SIG-M5 treated with dmso at 0.1 percent for 504 hours (cell line): Measurements from ENCODE around the gene PTPN14.
A peak's percentile ranks its signal among the peaks of the same experiment; 100 is the strongest.
"Not testable (repeated sequence)": the region's sequence is repeated elsewhere in the genome, so short reads cannot be mapped to it uniquely, and the experiment has no call there.

Experiments used
- DNase-seq: peaks from one replicate; lab custom pipeline; 2025; ENCODE audit not compliant: unreplicated experiment; lab: John Stamatoyannopoulos, UW

The PTPN14 gene

DNA sequence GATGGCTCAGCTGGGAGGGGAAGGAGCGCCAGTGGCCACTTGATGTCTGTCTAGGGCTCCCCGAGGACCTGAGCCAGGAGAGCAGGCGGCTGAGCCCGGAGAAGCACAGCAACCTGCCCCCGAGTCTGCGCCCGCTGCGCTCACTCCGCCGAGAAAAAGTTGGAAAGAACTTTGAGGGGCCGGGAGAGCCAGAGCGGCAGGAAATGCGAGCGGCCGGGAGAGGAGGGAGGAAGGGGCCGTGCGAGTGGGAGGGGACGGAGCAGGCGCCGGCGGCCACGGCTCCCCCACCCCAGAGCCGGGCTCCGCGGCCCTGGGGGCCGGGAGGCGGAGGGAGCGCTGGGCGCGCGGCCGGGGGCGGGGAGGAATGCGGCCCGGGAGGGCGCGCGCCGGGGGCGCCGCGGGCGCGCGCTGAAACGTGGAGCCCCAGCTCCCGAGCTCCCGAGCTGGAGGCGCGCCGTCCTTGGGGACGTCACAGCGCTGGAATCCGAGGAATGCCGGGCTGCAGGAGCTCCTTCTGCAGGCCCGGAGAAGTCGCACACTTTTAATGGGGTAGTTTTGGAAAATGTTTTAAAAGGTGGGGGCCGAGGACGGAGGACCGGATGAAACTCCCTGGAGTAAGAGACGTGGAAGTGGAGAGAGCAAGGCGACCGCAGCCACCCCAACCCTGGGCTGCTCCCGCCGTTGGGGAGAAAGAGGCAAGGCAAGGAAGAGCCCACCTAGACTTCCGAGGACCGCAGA lies at the start of gene PTPN14:
Gene PTPN14 (minus strand): TSS at position 167 of the 738 bp plus-strand sequence. CDS start 86,799 bp downstream, outside the sequence.
- peak; percentile 16 for DNase-seq

DNA sequence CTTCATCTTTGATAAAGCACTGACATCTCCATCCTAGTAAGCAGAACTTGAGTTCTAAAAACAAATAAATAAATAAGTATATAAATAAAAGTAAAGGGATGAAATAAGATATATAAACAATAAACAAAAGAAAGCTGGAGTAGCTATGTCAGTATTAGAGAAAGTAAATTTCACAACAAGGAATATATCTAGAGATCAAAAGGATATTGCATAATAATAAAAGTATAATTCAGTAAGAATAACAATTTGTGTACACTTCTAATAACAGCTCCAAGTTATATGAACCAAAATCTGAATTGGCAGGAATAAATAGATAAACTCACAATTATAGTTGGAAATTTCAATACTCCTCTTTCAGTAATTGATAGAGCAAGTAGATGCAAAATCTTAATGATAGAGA lies 41.8 kb upstream of the PTPN14 start:
- no peak for DNase-seq

DNA sequence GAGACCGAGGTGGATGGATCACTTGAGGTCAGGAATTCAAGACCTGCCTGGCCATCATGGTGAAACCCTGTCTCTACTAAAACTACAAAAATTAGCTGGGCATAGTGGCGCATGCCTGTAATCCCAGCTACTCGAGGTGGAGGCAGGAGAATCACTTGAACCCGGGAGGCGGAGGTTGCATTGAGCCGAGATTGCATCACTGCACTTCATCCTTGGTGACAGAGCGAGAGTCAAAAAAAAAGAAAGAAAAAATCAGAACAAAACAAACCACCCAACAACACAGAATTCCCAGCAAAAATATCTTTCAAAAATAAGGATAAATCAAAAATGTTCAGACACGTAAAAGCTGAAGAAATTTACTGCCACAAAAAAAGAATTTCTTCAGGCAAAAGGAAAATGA lies 40.5 kb upstream of the PTPN14 start:
- DNase-seq = not testable (repeated sequence)

DNA sequence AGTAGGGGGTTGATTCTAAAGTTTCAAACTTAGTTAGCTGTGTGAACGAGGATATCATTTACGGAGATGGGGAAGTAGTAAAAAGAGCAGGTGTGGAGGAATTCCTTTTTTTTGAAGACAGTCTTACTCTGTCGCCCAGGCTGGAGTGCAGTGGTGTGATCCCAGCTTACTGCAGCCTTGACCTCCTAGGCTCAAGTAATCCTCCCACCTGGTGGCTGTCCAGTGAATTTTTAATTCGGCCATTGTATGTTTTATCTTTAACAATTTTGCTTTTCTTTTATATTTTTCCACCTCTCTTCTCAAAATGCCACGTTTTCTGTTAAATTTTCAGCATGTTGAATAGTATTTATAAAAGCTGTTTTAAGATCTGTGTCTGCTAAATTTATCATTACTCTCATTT lies 39.3 kb upstream of the PTPN14 start:
- DNase-seq = no peak

DNA sequence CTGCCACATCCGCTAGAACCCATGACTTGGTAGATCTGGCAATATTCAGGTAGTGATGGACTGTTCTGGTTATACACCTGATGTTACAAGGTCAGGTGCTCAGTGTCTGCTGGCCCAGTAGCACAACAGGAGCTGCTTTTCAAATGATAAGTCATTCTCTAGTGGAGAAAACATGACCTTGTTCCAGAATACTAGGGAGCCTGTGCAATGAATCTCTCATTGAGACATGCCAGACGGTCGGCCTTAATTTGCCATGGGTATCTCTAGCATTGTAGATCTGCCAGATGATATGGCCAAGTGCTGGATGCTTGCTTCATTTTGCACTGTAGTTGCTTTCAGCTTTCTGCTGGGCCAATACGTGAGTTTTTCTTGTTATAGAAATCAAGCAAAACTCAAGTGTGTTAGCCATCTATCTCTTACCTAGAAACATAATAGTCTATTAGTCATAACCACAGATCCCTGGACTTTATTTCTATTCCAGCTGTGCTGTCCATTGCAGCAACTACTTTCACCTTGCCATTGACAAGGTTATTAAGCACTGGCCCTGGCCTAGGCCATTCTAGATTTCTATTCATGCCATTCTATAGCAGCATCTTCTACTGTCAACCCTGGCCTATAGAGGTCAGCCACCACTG lies 37.7 kb upstream of the PTPN14 start:
- no peak for DNase-seq

DNA sequence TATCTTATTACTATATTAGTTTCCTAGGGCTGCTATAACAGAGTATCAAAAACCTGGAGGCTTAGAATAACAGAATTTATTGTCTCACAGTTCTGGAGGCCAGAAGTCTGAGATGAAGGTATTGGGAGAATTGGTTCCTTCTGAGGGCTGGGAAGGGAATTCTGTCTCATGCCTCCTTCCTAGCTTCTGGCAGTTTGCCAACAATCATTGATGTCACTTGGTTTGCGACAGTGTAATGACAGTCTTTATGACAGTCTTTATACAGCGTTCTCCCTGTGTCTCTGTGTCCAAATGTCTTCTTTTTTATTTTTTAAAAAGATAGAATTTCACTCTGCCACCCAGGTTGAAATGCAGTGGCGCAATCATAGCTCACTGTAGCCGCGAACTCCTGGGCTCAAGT lies 35.8 kb upstream of the PTPN14 start:
- no peak for DNase-seq

DNA sequence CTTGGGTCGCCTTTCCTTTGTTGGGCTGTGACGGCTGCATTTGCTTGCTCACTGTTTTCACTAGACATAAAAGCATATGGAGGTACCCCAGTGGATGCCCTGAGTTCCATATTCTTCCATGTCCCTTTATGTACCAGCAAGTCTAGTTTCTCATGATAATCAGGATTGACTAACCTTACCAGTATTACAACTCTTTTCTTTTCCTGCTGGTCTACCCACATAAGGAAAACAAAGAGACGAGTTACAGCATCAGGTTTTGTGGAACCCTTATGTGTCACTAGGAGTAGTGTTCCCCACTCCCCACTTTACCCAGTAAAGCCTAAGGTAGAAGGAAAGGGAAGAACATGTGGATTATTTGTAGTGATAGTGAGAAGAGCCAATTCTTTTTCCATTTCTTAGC lies 35.2 kb upstream of the PTPN14 start:
- no peak for DNase-seq

DNA sequence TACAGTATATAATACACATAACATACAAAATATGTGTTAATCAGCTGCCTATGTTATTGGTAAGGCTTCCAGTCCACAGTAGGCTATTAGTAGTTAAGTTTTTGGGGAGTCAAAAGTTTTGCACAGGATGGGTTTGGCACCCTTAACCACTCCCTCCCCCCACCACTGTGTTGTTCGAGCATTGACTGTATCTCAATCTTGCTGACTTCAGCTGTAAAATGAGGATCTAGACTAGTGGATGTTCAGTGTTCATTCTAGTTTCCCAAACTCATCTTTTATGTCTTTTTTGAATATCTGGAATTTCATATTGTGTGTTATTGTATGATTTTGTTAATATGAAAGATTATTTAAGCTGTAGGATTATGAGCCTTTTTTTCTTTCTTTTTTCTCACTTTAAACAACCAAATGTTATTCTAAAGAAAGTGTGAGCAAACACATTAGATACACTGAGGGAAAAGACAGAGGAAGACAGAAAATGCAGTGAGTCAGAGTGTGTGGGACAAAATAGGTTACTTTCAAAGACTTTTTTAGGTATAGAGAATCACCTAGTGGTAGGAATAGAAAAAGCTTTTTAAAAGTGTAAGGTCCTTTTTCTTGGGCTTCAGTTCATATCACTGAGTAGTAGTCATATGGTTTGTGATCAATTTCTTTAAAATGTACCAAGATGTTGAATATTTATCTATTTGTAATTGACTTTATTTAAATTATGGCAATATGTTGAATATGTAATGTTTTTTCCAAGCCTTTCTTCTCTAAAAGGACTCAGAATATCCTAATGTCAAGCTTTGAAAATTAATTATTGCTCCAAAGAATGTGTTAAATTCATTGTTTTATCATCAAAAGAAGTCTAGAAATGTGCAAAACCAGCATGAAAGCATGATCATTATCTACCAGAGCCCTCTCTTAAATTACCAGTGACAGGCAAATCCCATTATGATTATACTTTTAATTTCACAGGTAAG lies 33.7 kb upstream of the PTPN14 start:
- peak; percentile 78 for DNase-seq

DNA sequence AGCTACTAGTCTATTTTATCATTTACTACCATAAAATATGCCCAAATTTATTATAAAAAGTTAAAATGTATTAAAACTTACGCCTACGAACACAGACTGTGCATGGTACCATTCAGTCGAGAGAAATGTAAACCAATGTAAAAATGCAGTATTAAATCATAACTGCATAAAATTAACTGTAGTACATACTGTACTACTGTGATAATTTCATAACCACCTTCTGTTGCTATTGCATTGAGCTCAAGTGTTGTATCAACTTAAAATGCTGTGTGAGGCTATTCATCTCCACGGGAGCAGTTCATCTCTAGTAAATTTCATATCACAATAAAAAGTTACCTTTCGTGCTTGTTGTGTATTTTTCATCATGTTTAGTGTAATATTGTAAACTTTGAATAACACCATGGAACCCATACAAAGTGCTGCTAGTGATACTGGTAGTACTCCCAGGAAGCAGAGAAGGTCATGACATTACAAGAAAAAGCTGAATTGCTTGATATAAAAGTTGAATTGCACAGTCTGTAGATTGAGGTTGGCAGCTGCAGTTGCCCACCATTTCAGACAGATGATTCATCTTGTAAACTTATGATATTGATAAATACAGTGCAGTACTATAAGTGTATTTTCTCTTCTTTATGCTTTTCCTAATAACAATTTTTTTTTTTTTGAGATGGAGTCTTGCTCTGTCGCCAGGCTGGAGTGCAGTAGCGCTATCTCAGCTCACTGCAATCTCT lies 32.6 kb upstream of the PTPN14 start:
- DNase-seq = no peak

DNA sequence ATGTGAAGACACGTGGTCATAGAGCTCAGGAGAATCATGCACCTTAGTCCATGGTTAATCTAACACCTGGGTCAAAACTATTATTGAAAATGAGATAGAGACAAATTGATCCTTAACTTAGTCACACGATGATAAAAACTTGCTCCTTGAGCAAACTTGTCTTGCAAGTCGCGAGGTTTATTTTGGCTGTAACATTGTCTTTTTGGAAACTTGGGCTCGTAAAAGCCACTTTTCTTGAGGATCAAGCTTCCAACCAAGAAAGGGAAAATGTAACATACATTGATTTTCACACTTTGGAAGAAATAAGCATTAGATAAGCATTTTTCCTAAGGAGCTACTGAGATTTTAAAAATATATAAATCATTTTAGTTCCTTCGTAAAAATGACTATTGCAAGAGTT lies 31.7 kb upstream of the PTPN14 start:
- no peak for DNase-seq

DNA sequence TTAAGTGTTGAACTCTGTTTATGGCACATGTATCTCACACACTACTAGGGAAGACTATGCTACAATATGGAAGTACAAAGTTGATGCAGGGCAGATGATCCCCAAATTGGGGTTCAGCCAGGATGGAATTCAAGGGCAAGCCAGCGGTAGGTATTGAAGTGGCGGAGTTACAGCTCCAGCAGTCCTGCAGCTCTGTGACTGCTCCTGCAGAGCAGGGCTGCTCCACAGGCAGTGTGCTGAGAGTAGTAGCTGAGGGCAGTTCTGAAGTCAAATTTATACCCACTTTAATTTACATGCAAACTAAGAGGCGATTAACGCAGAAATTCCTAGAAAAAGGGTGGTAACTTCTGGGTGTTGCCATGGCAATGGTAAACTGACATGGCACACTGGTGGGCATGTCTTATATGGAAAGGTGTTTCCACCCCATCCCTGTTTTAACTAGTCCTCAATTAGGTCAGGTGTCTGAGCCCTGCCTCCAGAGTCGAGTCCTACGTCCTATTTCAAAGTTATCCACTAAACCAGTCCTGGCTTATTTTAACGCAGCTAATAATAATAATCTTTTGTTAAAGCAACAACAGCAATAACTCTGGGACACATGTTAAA lies 31.0 kb upstream of the PTPN14 start:
- DNase-seq = no peak

DNA sequence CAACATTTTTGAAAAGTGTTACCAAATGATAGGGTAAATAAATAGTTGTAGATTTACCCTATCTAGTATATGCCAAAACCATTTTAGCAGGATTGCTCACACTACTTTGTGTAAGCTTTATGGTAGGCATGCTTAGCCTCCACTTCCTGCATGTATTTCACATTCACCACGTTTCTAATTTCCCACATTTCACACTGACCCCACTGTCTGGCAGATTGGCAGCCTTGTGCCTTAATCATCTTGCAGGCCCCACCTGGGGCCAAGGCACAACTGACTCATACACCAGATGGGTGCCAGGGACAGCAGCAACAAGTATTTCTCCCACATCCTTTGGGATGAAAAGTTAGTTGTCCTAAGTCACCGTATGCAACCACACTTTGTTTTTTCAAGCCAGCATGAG lies 30.4 kb upstream of the PTPN14 start:
- no peak for DNase-seq

DNA sequence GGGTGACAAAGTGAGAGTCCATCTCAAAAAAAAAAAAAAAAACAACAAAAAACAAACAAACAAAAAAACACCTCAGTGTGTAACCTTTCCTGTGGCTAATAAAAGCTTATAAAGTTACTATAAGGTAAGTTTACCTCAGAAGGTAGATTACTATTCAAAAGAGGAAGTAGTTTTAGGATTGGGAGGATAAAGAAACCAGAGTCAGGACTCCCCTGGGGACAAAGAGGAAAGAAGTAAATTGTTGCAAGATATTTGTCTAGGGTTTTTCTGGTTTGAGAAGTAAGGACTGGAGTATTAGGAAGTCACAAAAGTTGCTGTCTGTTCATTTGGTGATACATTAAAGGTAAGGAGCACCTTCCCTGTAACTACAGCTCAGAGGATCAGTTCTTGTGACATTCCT lies 27.8 kb upstream of the PTPN14 start:
- DNase-seq = peak; percentile 50

DNA sequence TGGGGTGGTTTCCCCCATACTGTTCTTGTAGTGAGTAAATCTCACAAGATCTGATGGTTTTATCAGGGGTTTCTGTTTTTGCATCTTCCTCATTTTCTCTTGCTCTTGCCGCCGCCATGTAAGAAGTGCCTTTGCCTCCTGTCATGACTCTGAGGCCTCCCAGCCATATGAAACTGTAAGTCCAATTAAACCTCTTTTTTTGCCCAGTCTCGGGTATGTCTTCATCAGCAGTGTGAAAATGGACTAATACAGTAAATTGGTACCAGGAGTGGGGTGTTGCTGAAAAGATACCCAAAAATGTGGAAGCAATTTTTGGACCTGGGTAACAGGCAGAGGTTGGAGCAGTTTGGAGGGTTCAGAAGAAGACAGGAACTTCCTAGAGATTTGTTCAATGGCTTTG lies 24.7 kb upstream of the PTPN14 start:
- not testable (repeated sequence) for DNase-seq

DNA sequence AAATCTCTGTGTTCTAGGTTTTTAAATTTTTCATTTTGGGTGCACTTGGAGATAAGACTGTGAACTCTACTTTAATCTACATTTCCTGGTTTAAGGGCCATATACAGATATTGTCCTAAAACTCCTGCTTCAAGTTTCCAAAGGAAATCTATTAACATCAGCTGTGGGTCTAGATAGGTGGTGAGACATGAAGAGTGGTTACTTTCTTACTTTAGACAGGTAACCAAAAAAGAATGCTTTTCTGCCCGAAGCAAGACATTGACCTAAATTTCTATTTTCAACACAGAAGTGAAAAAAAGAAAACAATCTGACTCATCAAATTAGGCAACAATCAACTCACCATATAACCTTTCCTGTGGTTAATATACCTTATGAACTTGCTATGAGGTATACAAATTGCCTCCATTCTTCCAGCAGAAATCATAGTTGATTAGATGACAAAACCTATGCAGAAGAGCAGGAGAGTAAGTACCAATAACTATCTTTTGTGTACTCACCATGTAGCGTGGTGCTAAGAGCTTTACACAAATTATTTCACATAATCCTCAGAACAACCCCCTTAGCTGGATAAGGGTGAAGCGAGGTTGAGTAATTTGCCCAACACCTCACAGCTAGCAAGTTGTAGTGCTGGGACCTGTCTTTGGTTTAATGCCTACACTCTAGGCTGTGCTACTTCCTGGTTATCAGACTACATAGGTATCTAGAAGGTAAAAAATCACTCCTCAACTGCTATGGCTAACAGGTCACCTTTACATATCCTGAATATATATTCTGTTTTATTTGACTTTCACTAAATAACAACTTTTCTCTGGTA lies 23.4 kb upstream of the PTPN14 start:
- DNase-seq = no peak

DNA sequence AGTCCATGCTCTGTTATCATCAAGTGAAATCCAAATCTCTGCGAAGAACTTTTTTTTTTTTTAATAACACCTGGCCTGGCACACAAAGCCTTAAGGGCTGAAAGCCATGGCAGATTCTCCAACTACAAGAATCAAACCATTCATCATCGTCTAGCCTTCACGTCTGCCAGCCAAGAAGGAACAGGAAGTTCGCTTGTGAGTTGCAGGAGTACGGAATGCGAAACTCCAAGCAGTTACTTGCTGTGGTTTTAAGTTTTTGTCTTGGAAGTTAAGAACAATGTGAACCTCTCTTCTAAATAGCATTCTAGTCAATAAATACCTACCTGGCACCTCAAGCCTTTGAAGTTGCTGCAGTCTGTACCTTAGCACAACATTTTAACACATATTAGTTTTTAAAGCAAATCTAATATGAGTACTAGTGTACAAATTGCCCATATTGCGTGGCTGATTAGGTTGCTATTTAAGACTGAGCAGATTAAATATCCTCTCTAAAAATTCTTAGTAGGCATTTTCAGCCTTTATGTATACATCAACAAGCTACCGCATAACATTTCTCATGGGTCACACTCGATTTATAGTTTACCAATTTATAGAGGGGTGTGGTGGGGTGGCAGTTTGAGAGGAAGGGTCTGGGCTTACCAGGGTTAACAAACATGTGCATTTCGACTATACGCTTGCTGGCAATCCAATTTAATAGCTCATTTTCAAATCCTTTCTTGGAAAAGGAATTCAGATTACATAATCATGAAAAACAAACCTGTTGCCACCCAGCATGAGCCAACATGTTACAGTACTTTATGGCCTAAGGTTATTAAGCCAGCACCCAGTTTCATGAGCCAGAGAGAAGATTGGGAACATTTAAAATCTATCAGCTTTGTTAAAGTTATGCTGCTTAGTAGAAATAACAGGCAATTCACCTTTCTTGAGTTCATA lies 22.2 kb upstream of the PTPN14 start:
- no peak for DNase-seq

DNA sequence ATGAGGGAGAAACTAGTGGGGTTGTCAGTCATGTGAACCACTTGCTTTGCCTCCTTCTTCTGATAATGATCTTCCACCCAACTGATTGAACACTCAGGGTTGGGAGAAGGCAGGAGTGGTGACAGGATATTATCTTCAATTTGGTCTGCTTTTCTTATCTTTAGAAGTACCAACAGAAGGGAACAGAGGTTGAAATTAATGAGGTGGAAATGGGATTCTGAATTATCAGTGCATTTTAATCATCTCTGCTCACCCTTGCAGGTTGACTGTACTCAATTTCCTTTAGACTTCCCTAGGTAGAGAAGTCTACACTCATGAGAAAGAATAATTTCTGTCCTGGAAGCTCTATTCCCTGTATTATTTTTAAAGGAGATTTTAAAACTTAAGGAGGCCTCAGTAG lies 19.9 kb upstream of the PTPN14 start:
- DNase-seq = no peak

DNA sequence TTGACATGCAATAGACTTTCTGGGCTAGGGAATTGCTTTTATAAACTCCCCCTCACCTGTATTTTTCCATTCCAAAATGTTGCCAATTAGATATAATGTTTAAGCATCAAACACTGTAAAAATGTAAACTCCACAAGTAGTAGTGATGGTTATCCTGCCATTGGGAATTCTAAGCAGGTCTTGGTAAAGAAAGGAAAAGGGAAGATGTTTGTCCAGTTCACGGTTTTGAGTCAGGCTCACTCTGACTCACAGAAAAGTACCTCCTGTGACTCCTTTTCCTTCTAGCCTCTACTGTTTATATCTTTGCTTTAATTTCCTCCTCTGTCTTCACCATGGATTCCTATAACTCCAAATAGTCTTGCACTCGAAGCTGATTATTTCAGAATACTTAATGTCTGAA lies 19.0 kb upstream of the PTPN14 start:
- no peak for DNase-seq
